GM12891 (cell line): Measurements from ENCODE around the gene PHRF1.

ENCODE experiments used
- DNase-seq: peaks from one replicate; pipeline ENCODE4 v3.0.0; 2011; ENCODE audit warnings: low spot score; ENCODE audit not compliant: insufficient read length
- FAIRE-seq: peaks from 2 replicates; lab custom pipeline; 2011; peaks lifted over from hg19 to GRCh38; lab: Jason Lieb, UNC
- PAX5 ChIP-seq: IDR thresholded peaks from 2 replicates; pipeline ENCODE4 v1.6.1; 2011; ENCODE audit warnings: low read length, moderate library complexity, mild to moderate bottlenecking; ENCODE audit not compliant: insufficient read depth, severe bottlenecking
- POLR2A ChIP-seq: IDR thresholded peaks from 2 replicates; pipeline ENCODE4 v1.6.1; 2011; ENCODE audit warnings: low read depth, low read length, control low read depth
- POLR2AphosphoS5 ChIP-seq: IDR thresholded peaks from 2 replicates; pipeline ENCODE4 v1.6.1; 2011; ENCODE audit warnings: low read depth, low read length, control low read depth
- POU2F2 ChIP-seq: IDR thresholded peaks from 2 replicates; pipeline ENCODE4 v1.6.1; 2011; ENCODE audit warnings: low read depth, mild to moderate bottlenecking, control low read depth, low read length, moderate library complexity
- SPI1 ChIP-seq: IDR thresholded peaks from 2 replicates; pipeline ENCODE4 v1.6.1; 2011; ENCODE audit warnings: low read depth, low read length, control low read depth
- TAF1 ChIP-seq: IDR thresholded peaks from 2 replicates; pipeline ENCODE4 v1.6.1; 2011; ENCODE audit warnings: low read depth, low read length, control low read depth

Gene PHRF1

DNA sequence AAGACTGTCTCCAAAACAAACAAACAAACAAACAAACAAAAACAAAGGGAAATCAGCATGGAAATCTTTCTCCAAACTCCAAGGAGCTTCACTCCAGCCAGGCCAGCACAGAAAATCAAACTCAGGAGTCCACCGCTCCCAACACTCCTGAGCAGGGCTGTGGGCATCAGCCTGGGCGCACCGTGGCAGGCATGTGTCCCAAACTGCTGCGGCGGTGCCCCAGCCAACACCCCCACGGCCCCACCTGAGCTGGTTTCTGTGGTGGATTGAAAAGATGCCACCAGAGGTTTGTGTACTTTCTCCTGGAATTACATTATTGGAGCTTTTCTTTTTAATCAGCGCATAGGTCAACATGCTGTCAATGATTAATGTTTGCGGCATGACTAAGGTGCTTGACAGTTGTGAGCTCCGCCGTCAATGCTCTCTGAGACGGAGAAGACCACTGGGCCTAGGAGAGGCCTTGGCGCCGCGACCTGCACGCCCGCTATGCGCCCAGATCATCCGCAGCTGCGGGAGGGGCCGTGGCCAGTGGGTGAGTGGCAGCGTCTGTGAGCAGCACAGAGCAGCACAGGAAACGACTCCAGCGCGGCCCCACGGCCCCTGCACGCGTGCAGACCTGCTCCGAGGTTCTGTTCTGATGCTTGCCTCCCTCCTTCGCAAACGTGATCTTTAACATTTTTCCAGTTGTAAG is 78.9 kb downstream of the PHRF1 start:
- TF ChIP-seq PAX5 (no peak), POU2F2 (no peak), TAF1 (no peak), POLR2A (no peak), SPI1 (no peak)
- no peak for FAIRE-seq
- DNase-seq: no peak

DNA sequence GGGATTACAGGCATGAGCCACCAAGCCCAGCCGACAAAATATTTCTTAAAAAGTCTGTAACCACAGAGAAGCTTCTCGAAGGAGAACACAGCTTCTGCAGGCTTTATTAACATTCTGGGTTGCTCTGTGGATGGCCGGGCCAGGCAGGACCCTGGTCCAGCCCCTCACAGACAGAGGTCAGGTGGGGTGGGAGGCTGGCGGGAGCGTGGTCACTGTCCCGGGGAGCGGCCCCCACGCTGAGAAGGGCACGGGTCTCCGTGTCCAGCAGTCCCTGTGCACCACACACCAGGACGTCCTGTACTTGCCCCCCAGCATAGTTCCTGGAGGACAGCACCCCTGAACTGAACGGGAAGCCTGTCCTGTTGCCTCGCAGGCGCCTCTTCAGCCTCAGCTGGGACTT is 80.2 kb downstream of the PHRF1 start:
- TF ChIP-seq POU2F2 (no peak), POLR2AphosphoS5 (no peak), POLR2A (no peak), TAF1 (no peak), PAX5 (no peak), SPI1 (no peak)
- no peak for FAIRE-seq

DNA sequence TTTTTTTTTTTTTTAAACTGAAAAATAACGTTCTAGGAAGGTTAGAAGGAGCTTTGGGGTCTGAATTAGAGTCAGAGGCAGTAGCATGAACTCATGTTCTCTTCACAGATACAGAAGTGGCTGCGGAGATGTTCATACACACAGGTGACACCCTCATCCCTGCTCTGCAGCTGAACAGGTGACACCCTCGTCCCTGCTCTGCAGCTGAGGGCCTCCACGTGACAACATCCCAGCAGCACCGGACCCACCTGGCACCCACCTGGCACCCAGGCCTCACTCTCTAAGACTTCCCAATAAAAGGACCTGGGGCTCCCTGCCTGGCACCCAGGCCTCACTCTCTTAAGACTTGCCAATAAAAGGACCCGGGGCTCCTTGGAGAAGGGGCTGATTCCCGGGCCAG is 80.6 kb downstream of the PHRF1 start:
- TF ChIP-seq POLR2A (no peak), POU2F2 (no peak), TAF1 (no peak), PAX5 (no peak), SPI1 (no peak), POLR2AphosphoS5 (no peak)
- FAIRE-seq: no peak

More for the DNA sequence above, 80.2 kb downstream of the PHRF1 start:
- no peak for DNase-seq

DNA sequence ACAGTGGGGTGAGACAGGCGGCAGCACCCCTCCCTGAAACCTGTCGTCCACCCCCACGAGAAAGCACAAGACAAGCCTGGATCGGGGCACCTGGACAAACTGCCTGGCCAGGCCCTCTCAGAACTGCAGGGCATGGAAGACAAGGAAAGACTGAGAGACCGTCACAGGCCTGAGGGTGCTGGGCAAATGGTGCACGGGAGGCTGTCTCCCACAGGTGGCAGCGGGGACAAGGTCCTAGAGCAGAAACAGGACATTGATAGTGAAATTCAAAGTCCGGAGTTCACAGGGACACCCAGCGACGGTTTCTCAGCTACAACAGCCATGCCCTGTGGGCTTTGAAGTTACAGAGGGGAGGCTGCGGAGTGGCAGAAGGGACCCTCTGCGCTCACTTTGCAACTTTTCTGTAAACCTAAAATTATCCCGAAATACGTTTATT is 81.4 kb downstream of the PHRF1 start:
- TF ChIP-seq POU2F2: no peak
- no peak for TF ChIP-seq TAF1
- TF ChIP-seq PAX5: no peak
- TF ChIP-seq POLR2AphosphoS5: no peak
- no peak for TF ChIP-seq SPI1
- TF ChIP-seq POLR2A: no peak
- FAIRE-seq (no peak), DNase-seq (no peak)

More for the DNA sequence above, 80.6 kb downstream of the PHRF1 start:
- DNase-seq: no peak

DNA sequence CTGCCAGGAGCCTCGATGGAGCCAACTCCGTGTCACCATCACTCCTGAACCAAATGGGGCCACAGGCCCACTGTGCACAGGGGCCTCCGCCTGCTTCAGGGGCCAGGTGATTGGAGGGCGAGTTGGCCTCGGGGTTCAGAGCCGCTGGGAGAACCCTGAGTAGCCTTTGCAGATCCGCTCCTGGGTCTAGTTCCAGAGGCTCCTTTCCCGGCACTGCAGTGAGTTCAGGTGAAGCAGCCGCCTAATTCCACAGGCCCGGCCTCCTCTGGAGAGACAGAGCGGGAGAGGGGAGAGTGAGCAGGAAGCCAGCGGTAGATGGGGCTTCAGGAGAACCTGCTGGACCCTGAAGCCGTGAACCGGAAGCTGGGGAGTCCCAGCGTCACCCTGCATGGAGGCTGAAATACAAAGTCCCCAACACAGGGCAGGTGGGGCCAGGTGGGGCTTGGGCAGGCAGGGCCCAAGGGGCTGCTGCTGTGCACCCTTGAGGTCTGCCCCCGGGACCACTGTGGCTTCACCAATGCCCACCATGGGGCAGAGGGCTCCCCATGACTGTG is 83.3 kb downstream of the PHRF1 start:
- DNase-seq (no peak), FAIRE-seq (no peak)
- TF ChIP-seq POLR2A: no peak
- no peak for TF ChIP-seq SPI1
- TF ChIP-seq POU2F2: no peak
- no peak for TF ChIP-seq PAX5
- TF ChIP-seq POLR2AphosphoS5: no peak
- TF ChIP-seq TAF1: no peak

DNA sequence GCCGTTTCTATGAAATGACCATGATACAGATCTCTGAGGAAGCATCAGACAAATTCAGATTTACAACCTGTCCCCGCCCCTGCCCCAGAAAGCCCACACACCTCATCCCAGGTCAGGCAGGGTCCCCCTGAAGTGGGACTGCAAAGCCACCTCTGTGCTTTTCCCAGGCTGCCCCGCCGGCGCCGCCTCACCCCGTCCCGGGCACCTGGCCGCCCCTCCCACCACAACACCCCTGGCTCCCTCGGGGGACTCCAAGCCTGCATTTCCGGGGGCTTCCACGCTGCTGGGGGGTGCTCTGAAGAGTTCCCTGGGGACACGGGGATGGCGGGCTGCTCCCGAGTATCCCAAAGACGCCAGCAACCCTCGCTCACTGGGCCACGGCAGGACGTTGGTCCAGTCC is 84.0 kb downstream of the PHRF1 start:
- TF ChIP-seq POLR2AphosphoS5 (no peak), PAX5 (no peak), TAF1 (no peak), POLR2A (no peak), SPI1 (no peak), POU2F2 (no peak)
- DNase-seq (no peak), FAIRE-seq (no peak)

DNA sequence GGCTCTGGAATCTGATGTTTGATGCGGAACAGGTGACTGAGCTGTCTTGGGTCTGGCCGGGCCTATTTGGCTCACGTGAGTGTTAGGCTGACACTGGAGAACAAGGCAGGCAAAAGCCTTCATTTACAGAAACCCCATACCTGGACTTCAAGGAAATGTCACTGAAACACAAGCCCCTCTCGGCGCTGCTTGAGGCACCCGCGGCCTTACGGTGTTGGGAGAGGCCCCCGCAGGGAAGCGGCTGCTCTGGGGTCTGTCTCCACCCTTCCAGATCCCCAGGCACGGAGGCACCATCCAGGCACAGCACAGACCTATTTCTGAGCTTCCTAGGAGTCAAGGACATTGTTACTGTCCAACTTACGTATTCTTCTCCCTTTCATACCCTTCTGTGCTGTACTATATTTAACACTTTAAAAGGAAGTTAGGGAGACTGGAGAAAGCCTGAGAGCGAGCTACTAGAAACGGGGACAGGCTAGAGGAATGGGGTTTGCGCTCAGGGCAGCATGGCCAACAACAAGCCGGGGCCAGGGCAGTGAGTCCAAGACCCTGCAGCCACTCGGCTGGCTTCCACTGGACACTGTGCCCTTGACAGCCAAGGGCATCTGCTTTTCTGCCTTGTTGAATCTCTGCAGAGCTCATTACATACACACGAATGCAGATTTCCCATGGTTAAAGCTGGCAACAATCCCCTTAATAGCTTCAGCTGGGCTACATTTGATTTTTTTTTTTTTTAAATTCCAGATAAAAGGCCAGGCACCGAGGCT is 84.6 kb downstream of the PHRF1 start:
- DNase-seq (no peak), FAIRE-seq (no peak)
- TF ChIP-seq TAF1 (no peak), SPI1 (no peak), POU2F2 (no peak), POLR2AphosphoS5 (no peak), POLR2A (no peak), PAX5 (no peak)
